ENCODE data around the gene DDX31.
"Not testable (repeated sequence)": the region's sequence is repeated elsewhere in the genome, so short reads cannot be mapped to it uniquely, and the experiment has no call there.

The DDX31 gene

GRCh38 chr9:132575005-132575609 is 94.7 kb downstream of the DDX31 start:
- FAIRE-seq: no peak
- peak; percentile 68 for TF ChIP-seq CTCF (IDR thresholded peaks at IDR 0.05; ENCODE audit: insufficient read depth, missing control alignments)
- peak; percentile 87 for DNase-seq (ENCODE audit: insufficient read length, low spot score)

GRCh38 chr9:132572921-132573320 is 96.9 kb downstream of the DDX31 start:
- FAIRE-seq: no peak
- TF ChIP-seq CTCF (IDR thresholded peaks at IDR 0.05; ENCODE audit: insufficient read depth, missing control alignments): no peak
- no peak for DNase-seq (ENCODE audit: insufficient read length, low spot score)

GRCh38 chr9:132571806-132572600 is 97.8 kb downstream of the DDX31 start:
- no peak for TF ChIP-seq CTCF (IDR thresholded peaks at IDR 0.05; ENCODE audit: insufficient read depth, missing control alignments)
- FAIRE-seq (no peak), DNase-seq (ENCODE audit: insufficient read length, low spot score) (no peak)

GRCh38 chr9:132568787-132569186 is 101.0 kb downstream of the DDX31 start:
- FAIRE-seq: not testable (repeated sequence)

GRCh38 chr9:132564526-132564925 is 105.3 kb downstream of the DDX31 start:
- no peak for FAIRE-seq
- TF ChIP-seq CTCF (IDR thresholded peaks at IDR 0.05; ENCODE audit: insufficient read depth, missing control alignments): no peak
- no peak for DNase-seq (ENCODE audit: insufficient read length, low spot score)

More at GRCh38 chr9:132568787-132569186, 101.0 kb downstream of the DDX31 start:
- not testable (repeated sequence) for DNase-seq (ENCODE audit: insufficient read length, low spot score)

- no peak for DNase-seq (ENCODE audit: insufficient read length, low spot score)
- no peak for TF ChIP-seq CTCF (IDR thresholded peaks at IDR 0.05; ENCODE audit: insufficient read depth, missing control alignments)
- no peak for FAIRE-seq
Measured at GRCh38 chr9:132562306-132562573, 107.5 kb downstream of the DDX31 start.

- no peak for DNase-seq (ENCODE audit: insufficient read length, low spot score)
- TF ChIP-seq CTCF (IDR thresholded peaks at IDR 0.05; ENCODE audit: insufficient read depth, missing control alignments): no peak
- FAIRE-seq: no peak
Measured at GRCh38 chr9:132560616-132561202, 109.1 kb downstream of the DDX31 start.

All from D721Med (cell line).